GM18519 (cell line): Measurements from ENCODE around the gene EHD4.
A peak's percentile ranks its signal among the peaks of the same experiment; 100 is the strongest.

ENCODE experiments used
- ATAC-seq: cut with Tn5 transposase; IDR thresholded peaks from one replicate; pipeline ENCODE4 v1.9.1; 2021; ENCODE audit warnings: mild to moderate bottlenecking, moderate library complexity; ENCODE audit not compliant: unreplicated experiment, low FRiP score

EHD4 gene

DNA sequence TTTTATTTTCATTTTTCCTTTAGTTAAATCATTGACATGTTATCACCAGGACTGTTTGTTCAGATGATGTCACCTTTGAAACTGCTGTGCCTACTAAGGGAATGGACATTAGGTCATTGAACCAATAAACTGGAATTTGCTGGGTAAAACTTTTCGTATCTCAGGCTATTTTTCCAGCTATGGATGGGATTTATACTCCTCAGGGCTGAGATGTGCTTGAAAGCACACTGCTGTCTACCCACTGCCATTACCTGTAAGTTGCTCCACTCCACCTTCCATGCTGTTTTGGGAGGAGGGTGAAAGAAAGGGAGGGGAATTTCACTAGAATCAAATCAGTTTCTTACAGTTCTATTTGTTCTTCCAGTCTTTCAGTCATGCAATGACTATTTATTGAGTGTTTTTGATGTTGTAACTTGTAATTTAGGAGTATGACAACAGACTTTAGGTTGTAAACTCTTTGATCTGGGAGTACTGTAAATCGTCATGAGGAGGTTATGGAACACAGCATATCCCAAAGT is 11.3 kb downstream of the EHD4 start:
- no peak for ATAC-seq

DNA sequence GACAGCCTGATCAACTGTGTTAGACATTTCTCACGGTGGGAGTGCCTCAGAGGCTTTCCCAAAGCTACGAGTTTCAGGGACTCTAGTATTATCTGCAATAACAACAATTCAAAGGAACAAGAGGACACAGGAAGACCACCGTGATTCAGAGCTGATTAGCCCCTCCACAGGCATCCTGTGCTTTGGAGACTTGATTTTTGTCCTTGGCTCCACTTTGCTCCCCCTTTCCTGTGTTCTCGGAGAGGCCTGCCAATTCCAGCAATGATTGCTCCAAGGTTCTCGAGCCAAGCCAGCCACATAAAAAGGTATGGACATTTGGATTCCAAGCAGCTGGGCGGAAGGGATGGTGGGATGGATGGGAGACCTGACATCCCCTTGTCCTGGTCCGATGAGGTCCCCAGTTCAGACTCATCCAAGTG is 14.3 kb downstream of the EHD4 start:
- no peak for ATAC-seq

GRCh38 chr15:41957021-41957897 is 15.1 kb downstream of the EHD4 start:
- ATAC-seq = peak; percentile 69

GRCh38 chr15:41955807-41956525 is 16.4 kb downstream of the EHD4 start:
- no peak for ATAC-seq

DNA sequence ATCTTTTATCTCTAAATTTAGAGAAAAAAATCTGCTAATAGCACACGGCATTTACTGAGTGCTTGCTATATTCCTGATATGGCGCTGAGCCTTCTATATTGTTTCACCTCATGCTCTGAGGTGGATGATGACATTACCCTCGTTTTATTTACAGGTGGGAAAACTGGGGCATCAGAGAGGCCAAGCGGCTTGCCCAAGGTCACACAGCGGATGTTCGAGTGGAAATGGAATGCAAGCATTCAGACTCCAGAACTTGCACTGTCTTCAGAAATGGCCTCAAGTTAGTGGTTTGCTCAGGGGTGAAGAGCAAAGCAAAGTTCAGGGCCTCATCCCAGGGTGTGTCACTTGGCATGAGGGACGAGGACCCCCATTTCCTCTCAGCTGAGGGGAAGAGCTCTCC is 17.3 kb downstream of the EHD4 start:
- ATAC-seq = no peak

GRCh38 chr15:41954036-41954435 is 18.3 kb downstream of the EHD4 start:
- ATAC-seq = no peak

- ATAC-seq = no peak
Observed at GRCh38 chr15:41952013-41952563, 20.3 kb downstream of the EHD4 start.

GRCh38 chr15:41951571-41951970 is 20.8 kb downstream of the EHD4 start:
- ATAC-seq = no peak

- no peak for ATAC-seq
Observed at GRCh38 chr15:41950489-41950888, 21.9 kb downstream of the EHD4 start.

- no peak for ATAC-seq
Observed at GRCh38 chr15:41950127-41950483, 22.3 kb downstream of the EHD4 start.

DNA sequence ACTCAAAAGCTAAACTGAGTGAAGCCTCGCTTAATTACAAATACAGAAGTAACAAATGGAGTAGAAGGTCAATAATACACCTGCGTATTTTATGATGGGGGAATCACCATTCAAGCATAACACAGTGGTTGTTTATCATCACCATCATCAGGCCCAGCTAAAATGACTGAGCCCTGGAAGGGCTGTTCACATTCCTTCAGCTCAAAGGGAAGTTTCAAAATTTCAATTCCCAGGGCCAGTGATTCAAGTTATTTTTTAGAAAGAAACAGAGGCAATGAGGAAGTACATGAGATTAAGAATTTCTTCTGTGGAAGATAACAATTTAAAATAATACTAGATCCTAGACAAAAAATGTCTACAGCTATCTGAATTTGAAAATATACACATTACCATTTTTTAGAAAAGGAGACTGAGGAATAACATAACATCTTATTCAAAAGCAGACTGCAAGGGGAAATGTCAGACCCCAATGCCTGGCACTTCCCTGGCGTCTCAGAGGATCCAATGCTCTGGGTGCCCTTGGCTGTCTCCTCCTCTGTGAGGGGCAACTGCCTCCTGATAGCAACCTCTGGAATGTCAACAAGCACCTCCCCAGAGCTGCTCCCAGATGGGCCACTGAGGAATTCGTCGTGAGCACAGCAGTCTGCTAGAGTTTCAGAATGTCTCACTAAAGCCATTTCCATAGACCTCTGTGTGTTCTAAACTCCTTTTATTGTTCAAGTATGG is 22.8 kb downstream of the EHD4 start:
- ATAC-seq = no peak

DNA sequence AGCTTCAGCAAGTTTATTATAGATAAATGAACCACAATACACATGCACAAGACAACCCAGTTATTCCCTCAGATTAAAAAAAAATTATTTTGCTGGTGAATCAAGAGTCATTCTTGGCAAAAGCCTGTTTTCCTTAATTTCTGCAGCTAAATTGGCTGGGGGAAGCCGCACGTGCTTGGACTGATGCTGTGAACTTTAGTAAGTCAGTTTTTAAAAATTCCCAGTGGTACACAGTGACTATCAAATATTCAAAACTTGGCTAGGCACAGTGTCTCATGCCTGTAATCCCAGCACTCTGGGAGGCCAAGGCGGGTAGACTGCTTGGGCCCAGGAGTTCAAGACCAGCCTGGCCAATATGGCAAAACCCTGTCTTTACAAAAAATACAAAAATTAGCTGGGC is 23.9 kb downstream of the EHD4 start:
- ATAC-seq = no peak

DNA sequence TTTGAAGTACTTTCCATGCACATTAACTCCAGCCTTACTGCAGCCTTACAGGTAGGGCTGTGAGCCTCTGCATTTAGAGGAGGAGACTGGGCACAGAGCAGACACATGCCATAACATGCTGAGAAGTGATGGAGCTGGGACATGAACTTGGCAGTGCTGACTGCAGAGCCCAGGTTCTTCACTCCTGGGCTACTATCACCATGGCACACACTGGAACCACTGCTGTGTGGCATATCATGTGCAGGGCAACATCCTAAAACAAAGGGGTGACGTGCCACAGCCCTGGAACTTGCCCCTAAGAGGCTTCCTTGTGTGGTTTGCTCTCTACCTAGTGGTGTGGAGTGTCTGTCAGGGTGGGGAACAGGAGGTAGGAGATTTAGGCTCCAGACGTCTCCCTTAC is 25.4 kb downstream of the EHD4 start:
- ATAC-seq = no peak

DNA sequence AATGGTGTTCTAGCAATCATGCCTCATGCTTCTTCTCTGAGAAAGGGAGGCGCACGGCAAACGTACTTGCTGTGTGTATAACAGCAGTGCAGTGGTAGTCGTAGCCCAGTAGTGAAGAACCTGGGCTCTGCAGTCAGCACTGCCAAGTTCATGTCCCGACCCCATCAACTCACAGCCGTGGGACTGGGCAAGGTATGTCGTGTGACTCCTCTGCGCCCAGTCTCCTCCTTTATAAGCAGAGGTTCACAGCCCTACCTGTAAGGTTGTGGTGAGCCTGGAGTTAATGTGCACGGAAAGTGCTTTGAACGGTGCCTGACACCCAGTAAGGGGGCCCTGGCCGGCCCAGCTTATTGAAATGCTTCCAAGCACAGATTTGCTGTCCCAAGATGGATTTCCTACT is 26.6 kb downstream of the EHD4 start:
- no peak for ATAC-seq

DNA sequence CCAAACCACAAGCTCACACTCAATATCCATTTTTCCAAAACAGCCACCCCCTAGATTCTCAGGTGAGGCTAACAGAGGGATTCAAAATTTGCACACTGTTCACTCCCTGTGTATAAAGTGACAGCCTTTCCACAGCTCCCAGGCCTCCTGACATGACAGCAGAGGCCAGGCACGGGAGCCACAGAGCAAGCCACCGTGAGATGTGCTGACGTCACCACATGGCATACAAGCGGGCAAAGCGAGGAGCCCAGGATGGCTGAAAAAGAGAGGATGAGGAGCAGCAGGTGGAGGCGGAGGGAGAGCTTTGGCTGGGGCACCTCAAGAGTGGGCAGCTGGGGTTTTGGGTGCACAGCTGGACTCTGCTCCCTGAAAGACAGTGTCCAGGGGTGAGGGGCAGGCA is 27.1 kb downstream of the EHD4 start:
- ATAC-seq = no peak

DNA sequence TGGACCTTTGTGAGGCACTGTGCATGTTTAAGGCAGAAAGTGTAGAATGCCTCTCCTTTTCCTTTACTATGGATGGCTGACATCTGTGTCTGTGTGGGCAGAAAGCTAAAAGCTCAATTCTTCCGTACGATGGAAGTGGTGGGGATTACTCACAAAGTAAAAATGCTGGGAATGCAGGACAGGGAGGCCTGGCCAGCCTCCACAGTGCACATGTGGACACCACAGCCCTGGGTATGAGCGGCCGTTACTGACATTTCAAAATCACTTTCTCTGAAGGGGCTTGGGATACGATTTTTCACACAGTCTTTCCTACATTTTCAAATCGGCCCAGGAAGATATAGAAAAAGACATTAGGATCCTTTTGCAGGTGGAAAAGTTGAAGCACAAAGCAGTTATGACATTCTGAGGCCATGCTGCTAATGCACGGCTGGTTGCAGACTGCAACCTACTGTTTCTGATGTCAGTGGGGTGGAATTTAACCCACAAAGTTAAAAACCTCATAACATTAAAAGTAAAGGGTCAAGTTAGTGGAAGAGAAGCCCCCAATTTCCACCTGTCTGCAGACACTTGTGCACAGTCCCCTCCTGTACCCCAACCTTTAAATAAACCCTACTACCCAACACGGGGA is 27.9 kb downstream of the EHD4 start:
- ATAC-seq = no peak

DNA sequence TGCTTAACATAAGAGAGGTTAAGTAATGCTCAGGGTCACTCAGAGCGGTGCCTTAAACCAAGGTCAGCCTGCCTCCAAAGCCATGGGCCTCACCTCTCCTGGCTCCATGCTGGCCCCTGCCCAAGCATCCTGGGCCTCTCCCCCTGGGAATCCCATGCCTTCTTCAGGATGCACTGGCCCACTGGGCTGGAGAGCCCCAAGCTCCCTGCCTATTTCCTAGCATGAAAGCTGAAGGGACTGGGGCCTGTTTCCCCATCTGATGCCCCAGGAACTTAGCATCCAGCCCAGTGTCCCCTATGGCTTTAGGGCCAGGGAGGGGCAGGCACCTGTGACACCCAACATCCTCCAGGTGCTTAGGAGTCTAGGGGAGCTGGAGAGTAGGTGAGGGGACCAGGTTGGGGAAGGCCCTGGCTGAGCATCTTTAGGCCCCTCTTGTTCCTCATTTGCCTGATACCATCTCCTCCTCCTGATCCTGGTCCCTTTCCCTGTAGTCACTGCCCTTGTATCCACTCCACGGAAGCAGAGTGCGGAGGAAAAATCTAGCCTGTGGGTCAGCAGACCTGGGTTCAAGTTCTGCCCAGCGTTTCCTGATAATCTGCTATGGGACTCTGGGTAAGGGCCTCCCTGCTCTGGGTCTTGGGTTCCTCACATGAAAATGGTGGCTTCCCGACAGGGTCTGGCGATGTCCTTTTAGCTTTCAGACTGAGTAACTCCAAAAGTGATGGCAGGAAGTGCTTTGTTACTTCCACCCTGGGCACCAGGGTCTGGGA is 28.6 kb downstream of the EHD4 start:
- ATAC-seq = no peak

GRCh38 chr15:41942886-41943285 is 29.5 kb downstream of the EHD4 start:
- ATAC-seq = no peak

GRCh38 chr15:41941644-41942415 is 30.5 kb downstream of the EHD4 start:
- no peak for ATAC-seq
